Ovary (tissue), 3 donors: ENCODE measurements around the gene GAL.

Experiments used
- CTCF ChIP-seq, 3 donors: fragments of 450-650 bp in 2 of 3; fragments of 200-600 bp in 1 of 3; IDR thresholded peaks; one replicate each; pipeline versions ENCODE4 v1.5.1 to v1.8.0; 2016 to 2022; ENCODE audit warnings: antibody characterized with exemption in 3 of 3, mild to moderate bottlenecking in 1 of 3
- EP300 ChIP-seq: sonication (generic); formaldehyde crosslinking; IDR thresholded peaks from one replicate; pipeline ENCODE4 v1.6.1; 2017; ENCODE audit warnings: antibody characterized with exemption
- POLR2A ChIP-seq: fragments of 450-650 bp; IDR thresholded peaks from one replicate; pipeline ENCODE4 v1.6.1; 2017; ENCODE audit warnings: antibody characterized with exemption, mild to moderate bottlenecking, moderate library complexity
- donor health status: DM: no; HTN: no; CAD: no.

GRCh38 chr11:68734111-68734510 is 49.8 kb downstream of the GAL start:
- TF ChIP-seq POLR2A: no peak
- TF ChIP-seq CTCF (IDR thresholded peaks at IDR 0.05): no peak
- no peak for TF ChIP-seq EP300
